ENCODE results near the gene UBR2.

- TF ChIP-seq CTCF (IDR thresholded peaks at IDR 0.05) (no peak), EP300 (IDR thresholded peaks at IDR 0.05) (no peak)
Observed at GRCh38 chr6:42722497-42722896, 158.7 kb downstream of the UBR2 start, which contains the start of gene PRPH2.

Measured in tibial nerve (tissue), 4 donors.